Right lung (tissue), 5 donors: ENCODE data around the gene STX11. TPM values are rescaled to one million over a fixed set of nuclear protein-coding genes. Genes with fewer than 3 reads are reported as not detected.
"Not testable (repeated sequence)": the region's sequence is repeated elsewhere in the genome, so short reads cannot be mapped to it uniquely, and the experiment has no call there.

ENCODE experiments used
- DNase-seq, 2 donors: peaks; one replicate each; pipeline ENCODE4 v3.0.0-alpha.2; 2013
- polyA plus RNA-seq, 5 donors: library from polyadenylated mRNA; unstranded; fragments of 120-200 nt; gene quantifications; one replicate each; pipeline versions ENCODE4 v1.2.1 to v1.2.3, GENCODE V29; 2013; ENCODE audit warnings: inconsistent platforms in 1 of 5, low replicate concordance in 1 of 5; ENCODE audit not compliant: insufficient read length in 5 of 5, insufficient read depth in 1 of 5

STX11 gene
- polyA plus RNA-seq, 5 donors, result 2.0 to 3.0 (median 2.2) TPM

GRCh38 chr6:144171406-144171805 lies 21.1 kb downstream of the STX11 start:
- DNase-seq, result no peak

GRCh38 chr6:144174006-144174405 lies 23.7 kb downstream of the STX11 start:
- no peak for DNase-seq

- DNase-seq, result no peak
These were observed 25.7 kb downstream of the STX11 start for GRCh38 chr6:144176043-144176442.

- no peak for DNase-seq
These were observed 27.4 kb downstream of the STX11 start for GRCh38 chr6:144177726-144178125.

GRCh38 chr6:144178323-144178722 lies 28.0 kb downstream of the STX11 start:
- no peak for DNase-seq

GRCh38 chr6:144179237-144179636 lies 28.9 kb downstream of the STX11 start:
- DNase-seq, result no peak

- no peak for DNase-seq
These were observed 29.5 kb downstream of the STX11 start for GRCh38 chr6:144179828-144180227.

- not testable (repeated sequence) for DNase-seq
These were observed 30.0 kb downstream of the STX11 start for GRCh38 chr6:144180354-144180753.

GRCh38 chr6:144181639-144182038 lies 31.3 kb downstream of the STX11 start:
- DNase-seq, result no peak

- DNase-seq, result not testable (repeated sequence)
These were observed 33.9 kb downstream of the STX11 start for GRCh38 chr6:144184186-144184585.

- no peak for DNase-seq
These were observed 35.0 kb downstream of the STX11 start for GRCh38 chr6:144185133-144185836.

- no peak for DNase-seq
These were observed 36.7 kb downstream of the STX11 start for GRCh38 chr6:144186817-144187625.

GRCh38 chr6:144189351-144189750 lies 39.0 kb downstream of the STX11 start:
- DNase-seq, result no peak

- DNase-seq, result no peak
These were observed 39.8 kb downstream of the STX11 start for GRCh38 chr6:144190080-144190479.

GRCh38 chr6:144190593-144190992 lies 40.3 kb downstream of the STX11 start:
- no peak for DNase-seq

- no peak for DNase-seq
These were observed 42.9 kb downstream of the STX11 start for GRCh38 chr6:144193181-144193580.

- DNase-seq, result no peak
These were observed 44.0 kb downstream of the STX11 start for GRCh38 chr6:144194293-144194810.

GRCh38 chr6:144195671-144196270 lies 45.5 kb downstream of the STX11 start:
- no peak for DNase-seq

GRCh38 chr6:144197919-144198318 lies 47.6 kb downstream of the STX11 start:
- DNase-seq, result no peak

GRCh38 chr6:144202879-144203468 lies 52.7 kb downstream of the STX11 start:
- no peak for DNase-seq

GRCh38 chr6:144211160-144211559 lies 60.8 kb downstream of the STX11 start:
- no peak for DNase-seq

GRCh38 chr6:144213315-144213714 lies 63.0 kb downstream of the STX11 start:
- no peak for DNase-seq
